IgD-negative memory B cell (primary cell): ENCODE measurements around the gene WDFY3. TPM values are rescaled to one million over a fixed set of nuclear protein-coding genes. Genes with fewer than 3 reads are reported as not detected.

ENCODE experiments used
- H3K27ac Mint-ChIP-seq, 3 donors: one replicate each; pipeline ENCODE4 v1.8.0; 2020 to 2022; ENCODE audit warnings: mild to moderate bottlenecking in 3 of 3, mixed read lengths in 3 of 3, moderate library complexity in 1 of 3
- H3K27me3 Mint-ChIP-seq: one replicate; pipeline ENCODE4 v1.8.0; 2021; ENCODE audit warnings: mixed read lengths
- H3K36me3 Mint-ChIP-seq: one replicate; pipeline ENCODE4 v1.8.0; 2020; ENCODE audit warnings: mild to moderate bottlenecking, mixed read lengths
- H3K4me1 Mint-ChIP-seq, 3 donors: one replicate each; pipeline ENCODE4 v1.8.0; 2020 to 2022; ENCODE audit warnings: mixed read lengths in 3 of 3, mild to moderate bottlenecking in 1 of 3
- H3K4me3 Mint-ChIP-seq, 4 donors: one replicate each; pipeline ENCODE4 v1.8.0; 2020 to 2022; ENCODE audit warnings: mild to moderate bottlenecking in 4 of 4, mixed read lengths in 4 of 4, moderate library complexity in 3 of 4
- H3K9me3 Mint-ChIP-seq, 3 donors: one replicate each; pipeline ENCODE4 v1.8.0; 2020 to 2021; ENCODE audit warnings: mixed read lengths in 3 of 3, mild to moderate bottlenecking in 1 of 3
- polyA plus RNA-seq: library from polyadenylated mRNA; unstranded; fragments of 300-500 nt; fragmentation: Illumina TruSeq; gene quantifications from one replicate; pipeline ENCODE4 v1.2.3, GENCODE V29; 2021

WDFY3 gene
- polyA plus RNA-seq, 1 donor from 2014 or later, result not detected

GRCh38 chr4:84786478-84786877 is 180.0 kb downstream of the WDFY3 start:
- no peaks in the 10 kb centered on the region for H3K27me3 Mint-ChIP-seq

GRCh38 chr4:84782517-84782916 is 184.0 kb downstream of the WDFY3 start:
- Mint-ChIP-seq H3K36me3 (no peaks in the 10 kb centered on the region), H3K9me3 (no peaks in the 10 kb centered on the region), H3K4me1 (no peaks in the 10 kb centered on the region), H3K27me3 (no peaks in the 10 kb centered on the region), H3K4me3 (no peak overlapping the region), H3K27ac (no peak overlapping the region)

More at GRCh38 chr4:84786478-84786877, 180.0 kb downstream of the WDFY3 start:
- no peaks in the 10 kb centered on the region for H3K9me3 Mint-ChIP-seq
- H3K27ac Mint-ChIP-seq, result no peak overlapping the region
- H3K4me1 Mint-ChIP-seq, result no peaks in the 10 kb centered on the region
- H3K4me3 Mint-ChIP-seq, result no peak overlapping the region
- no peaks in the 10 kb centered on the region for H3K36me3 Mint-ChIP-seq

GRCh38 chr4:84780719-84781118 is 185.8 kb downstream of the WDFY3 start:
- no peaks in the 10 kb centered on the region for H3K27me3 Mint-ChIP-seq
- H3K9me3 Mint-ChIP-seq, result no peaks in the 10 kb centered on the region
- no peaks in the 10 kb centered on the region for H3K36me3 Mint-ChIP-seq
- no peaks in the 10 kb centered on the region for H3K4me1 Mint-ChIP-seq
- no peak overlapping the region for H3K27ac Mint-ChIP-seq
- no peak overlapping the region for H3K4me3 Mint-ChIP-seq

GRCh38 chr4:84778041-84778440 is 188.4 kb downstream of the WDFY3 start:
- H3K9me3 Mint-ChIP-seq, result no peaks in the 10 kb centered on the region
- H3K4me1 Mint-ChIP-seq, result no peaks in the 10 kb centered on the region
- no peak overlapping the region for H3K4me3 Mint-ChIP-seq
- no peaks in the 10 kb centered on the region for H3K27me3 Mint-ChIP-seq
- no peak overlapping the region for H3K27ac Mint-ChIP-seq
- H3K36me3 Mint-ChIP-seq, result no peaks in the 10 kb centered on the region

GRCh38 chr4:84767168-84767567 is 199.3 kb downstream of the WDFY3 start:
- Mint-ChIP-seq H3K27me3 (no peaks in the 10 kb centered on the region), H3K36me3 (no peaks in the 10 kb centered on the region), H3K4me1 (peaks cover 0 to 4% (median 4%) of the 10 kb centered on the region in 3 donors), H3K4me3 (no peak overlapping the region), H3K9me3 (peaks cover 0 to 1% (median 0%) of the 10 kb centered on the region in 3 donors), H3K27ac (no peak overlapping the region)

GRCh38 chr4:84753321-84753972 is 213.0 kb downstream of the WDFY3 start:
- Mint-ChIP-seq H3K4me1 (peaks cover 0 to 2% (median 0%) of the 10 kb centered on the region in 3 donors), H3K4me3 (no peak overlapping the region), H3K27me3 (peaks cover 2% of the 10 kb centered on the region), H3K36me3 (peaks cover 2% of the 10 kb centered on the region), H3K9me3 (no peaks in the 10 kb centered on the region), H3K27ac (no peak overlapping the region)

GRCh38 chr4:84751707-84752106 is 214.8 kb downstream of the WDFY3 start:
- Mint-ChIP-seq H3K27ac (no peak overlapping the region), H3K4me1 (peaks cover 0 to 2% (median 0%) of the 10 kb centered on the region in 3 donors), H3K9me3 (no peaks in the 10 kb centered on the region), H3K27me3 (peaks cover 2% of the 10 kb centered on the region), H3K4me3 (no peak overlapping the region), H3K36me3 (peaks cover 2% of the 10 kb centered on the region)

GRCh38 chr4:84750960-84751283 is 215.6 kb downstream of the WDFY3 start:
- Mint-ChIP-seq H3K9me3 (no peaks in the 10 kb centered on the region), H3K27ac (no peak overlapping the region), H3K4me1 (peaks cover 0 to 2% (median 0%) of the 10 kb centered on the region in 3 donors), H3K27me3 (peaks cover 2% of the 10 kb centered on the region), H3K36me3 (peaks cover 2% of the 10 kb centered on the region), H3K4me3 (no peak overlapping the region)

GRCh38 chr4:84750260-84750959 is 216.1 kb downstream of the WDFY3 start:
- H3K4me3 Mint-ChIP-seq, result no peak overlapping the region
- H3K9me3 Mint-ChIP-seq, result no peaks in the 10 kb centered on the region
- peaks cover 2% of the 10 kb centered on the region for H3K36me3 Mint-ChIP-seq
- no peak overlapping the region for H3K27ac Mint-ChIP-seq
- H3K4me1 Mint-ChIP-seq, result peaks cover 0 to 2% (median 0%) of the 10 kb centered on the region in 3 donors
- peaks cover 2% of the 10 kb centered on the region for H3K27me3 Mint-ChIP-seq

GRCh38 chr4:84740057-84740456 is 226.4 kb downstream of the WDFY3 start:
- Mint-ChIP-seq H3K9me3 (no peaks in the 10 kb centered on the region), H3K4me1 (no peaks in the 10 kb centered on the region), H3K27me3 (peaks cover 8% of the 10 kb centered on the region), H3K27ac (no peak overlapping the region), H3K36me3 (no peaks in the 10 kb centered on the region), H3K4me3 (no peak overlapping the region)

- H3K9me3 Mint-ChIP-seq, result no peaks in the 10 kb centered on the region
- no peak overlapping the region for H3K4me3 Mint-ChIP-seq
- peaks cover 8% of the 10 kb centered on the region for H3K27me3 Mint-ChIP-seq
- H3K27ac Mint-ChIP-seq, result no peak overlapping the region
- H3K36me3 Mint-ChIP-seq, result no peaks in the 10 kb centered on the region
- no peaks in the 10 kb centered on the region for H3K4me1 Mint-ChIP-seq
Measured at GRCh38 chr4:84738622-84739021, 227.9 kb downstream of the WDFY3 start.

GRCh38 chr4:84737656-84738055 is 228.8 kb downstream of the WDFY3 start:
- no peak overlapping the region for H3K4me3 Mint-ChIP-seq
- no peaks in the 10 kb centered on the region for H3K9me3 Mint-ChIP-seq
- H3K27me3 Mint-ChIP-seq, result peaks cover 8% of the 10 kb centered on the region
- H3K4me1 Mint-ChIP-seq, result no peaks in the 10 kb centered on the region
- no peak overlapping the region for H3K27ac Mint-ChIP-seq
- no peaks in the 10 kb centered on the region for H3K36me3 Mint-ChIP-seq

GRCh38 chr4:84734037-84734436 is 232.5 kb downstream of the WDFY3 start:
- no peaks in the 10 kb centered on the region for H3K9me3 Mint-ChIP-seq
- no peaks in the 10 kb centered on the region for H3K4me1 Mint-ChIP-seq

GRCh38 chr4:84733343-84734033 is 233.0 kb downstream of the WDFY3 start:
- H3K27ac Mint-ChIP-seq, result no peak overlapping the region
- no peaks in the 10 kb centered on the region for H3K9me3 Mint-ChIP-seq
- H3K4me3 Mint-ChIP-seq, result no peak overlapping the region
- H3K27me3 Mint-ChIP-seq, result peaks cover 4% of the 10 kb centered on the region
- no peaks in the 10 kb centered on the region for H3K36me3 Mint-ChIP-seq
- no peaks in the 10 kb centered on the region for H3K4me1 Mint-ChIP-seq

More at GRCh38 chr4:84734037-84734436, 232.5 kb downstream of the WDFY3 start:
- Mint-ChIP-seq H3K4me3 (no peak overlapping the region), H3K36me3 (no peaks in the 10 kb centered on the region), H3K27ac (no peak overlapping the region), H3K27me3 (peaks cover 4% of the 10 kb centered on the region)

- Mint-ChIP-seq H3K36me3 (no peaks in the 10 kb centered on the region), H3K4me1 (peaks cover 0 to 2% (median 0%) of the 10 kb centered on the region in 3 donors), H3K27ac (no peak overlapping the region), H3K4me3 (no peak overlapping the region), H3K9me3 (no peaks in the 10 kb centered on the region), H3K27me3 (no peaks in the 10 kb centered on the region)
Measured at GRCh38 chr4:84730375-84730774, 236.1 kb downstream of the WDFY3 start.
